GM19452 (cell line): ENCODE results near the gene SYCE1.
"Not testable (repeated sequence)": the region's sequence is repeated elsewhere in the genome, so short reads cannot be mapped to it uniquely, and the experiment has no call there.

Source experiments
- ATAC-seq: cut with Tn5 transposase; IDR thresholded peaks from one replicate; pipeline ENCODE4 v1.9.1; 2021; ENCODE audit not compliant: unreplicated experiment

Gene SYCE1

GRCh38 chr10:133565441-133566294, at the start of gene SYCE1:
Gene SYCE1 (minus strand): TSS chr10:133565583. CDS start chr10:133565529, 54 bp downstream.
- no peak for ATAC-seq

- no peak for ATAC-seq
Observed at GRCh38 chr10:133614830-133615580, 49.6 kb upstream of the SYCE1 start.

GRCh38 chr10:133613699-133614098, 48.3 kb upstream of the SYCE1 start:
- ATAC-seq = no peak

GRCh38 chr10:133611079-133611478, 45.7 kb upstream of the SYCE1 start:
- no peak for ATAC-seq

- no peak for ATAC-seq
Observed at GRCh38 chr10:133608855-133609254, 43.5 kb upstream of the SYCE1 start.

- ATAC-seq = not testable (repeated sequence)
Observed at GRCh38 chr10:133603434-133603833, 38.1 kb upstream of the SYCE1 start.

- no peak for ATAC-seq
Observed at GRCh38 chr10:133600657-133601056, 35.3 kb upstream of the SYCE1 start.

- ATAC-seq = not testable (repeated sequence)
Observed at GRCh38 chr10:133599869-133600268, 34.5 kb upstream of the SYCE1 start.

GRCh38 chr10:133592716-133593115, 27.3 kb upstream of the SYCE1 start:
- no peak for ATAC-seq

GRCh38 chr10:133590970-133591359, 25.6 kb upstream of the SYCE1 start:
- ATAC-seq = no peak

- ATAC-seq = no peak
Observed at GRCh38 chr10:133590226-133590969, 25.0 kb upstream of the SYCE1 start.

- ATAC-seq = not testable (repeated sequence)
Observed at GRCh38 chr10:133577037-133577436, 11.7 kb upstream of the SYCE1 start.

GRCh38 chr10:133573460-133573859, 8.1 kb upstream of the SYCE1 start:
- not testable (repeated sequence) for ATAC-seq

GRCh38 chr10:133572055-133572454, 6.7 kb upstream of the SYCE1 start:
- not testable (repeated sequence) for ATAC-seq

- not testable (repeated sequence) for ATAC-seq
Observed at GRCh38 chr10:133569801-133570200, 4.4 kb upstream of the SYCE1 start.

- ATAC-seq = not testable (repeated sequence)
Observed at GRCh38 chr10:133568831-133569527, 3.6 kb upstream of the SYCE1 start.

GRCh38 chr10:133568287-133568614, 2.9 kb upstream of the SYCE1 start:
- ATAC-seq = no peak

- no peak for ATAC-seq
Observed at GRCh38 chr10:133567609-133568286, 2.4 kb upstream of the SYCE1 start.

GRCh38 chr10:133567119-133567518, 1.7 kb upstream of the SYCE1 start:
- ATAC-seq = no peak

- no peak for ATAC-seq
Observed at GRCh38 chr10:133564816-133565215, 567 bp downstream of the SYCE1 start.
